Body of pancreas (tissue), 4 donors: ENCODE measurements around the gene AGPAT3. TPM values are rescaled to one million over a fixed set of nuclear protein-coding genes. Genes with fewer than 3 reads are reported as not detected.

Source experiments
- ATAC-seq: fragments of 150-250 bp; one replicate; pipeline ENCODE4 v1.9.1; 2016
- DNase-seq, 4 donors: peaks; one replicate each; pipeline ENCODE4 v3.0.0-alpha.2; 2019
- H3K27ac ChIP-seq, 4 donors: fragments of 200-600 bp; sonication (generic); 1 replicate in 3 of 4; 2 replicates in 1 of 4; pipeline versions ENCODE4 v1.5.1 to v1.6.1; 2016 to 2019; ENCODE audit warnings: mild to moderate bottlenecking in 1 of 4, mixed read lengths in 1 of 4, moderate library complexity in 1 of 4
- H3K27me3 ChIP-seq, 2 donors: fragments of 200-600 bp; sonication (generic); one replicate each; pipeline ENCODE4 v1.6.0; 2016; ENCODE audit warnings: mild to moderate bottlenecking in 1 of 2
- H3K36me3 ChIP-seq, 2 donors: fragments of 200-600 bp; sonication (generic); replicated peaks in 1 of 2; 2 replicates each; pipeline ENCODE4 v1.5.1; 2016; ENCODE audit warnings: low read depth in 2 of 2; ENCODE audit not compliant: insufficient read depth in 1 of 2
- H3K4me1 ChIP-seq: fragments of 200-600 bp; sonication (generic); one replicate; pipeline ENCODE4 v1.6.0; 2016
- H3K4me3 ChIP-seq, 2 donors: fragments of 200-600 bp; sonication (generic); 1 replicate in 1 of 2; 2 replicates in 1 of 2; pipeline ENCODE4 v1.5.1; 2016 to 2019
- H3K9me3 ChIP-seq, 3 donors: fragments of 200-600 bp; sonication (generic); 1 replicate in 2 of 3; 2 replicates in 1 of 3; pipeline ENCODE4 v1.5.1; 2016
- POLR2A ChIP-seq, 3 donors: fragments of 450-650 bp; IDR thresholded peaks; one replicate each; pipeline ENCODE4 v1.6.1; 2016; ENCODE audit warnings: antibody characterized with exemption in 3 of 3, mild to moderate bottlenecking in 2 of 3
- WGBS, 2 donors: methylation state at CpG; one replicate each; pipeline ENCODE4 v1.1.5; 2017; 5-methylcytosine and 5-hydroxymethylcytosine counted together
- intact Hi-C: fragments of 100-400 bp; cut with DNase I; formaldehyde crosslinking; loops from one replicate; pipeline ENCODE4 v1.15.1; 2023
- total RNA-seq, 2 donors: library from RNA; depleted of rRNA; stranded (reverse); fragments of >200 nt; gene quantifications; one replicate each; pipeline ENCODE4 v1.1.0, GENCODE V29; 2016
- TF ChIP-seq, protein P1 (sequence below), 7 experiments: fragments of 450-650 bp in 4 of 7; fragments of 200-600 bp in 3 of 7; sonication (generic) in 3 of 7; IDR thresholded peaks; one replicate each; pipeline ENCODE4 v1.5.1; 2016 to 2019; ENCODE audit warnings: antibody characterized with exemption in 7 of 7

AGPAT3 gene
- total RNA-seq, 2 donors from 2014 or later: 21.8 to 39.2 TPM

DNA sequence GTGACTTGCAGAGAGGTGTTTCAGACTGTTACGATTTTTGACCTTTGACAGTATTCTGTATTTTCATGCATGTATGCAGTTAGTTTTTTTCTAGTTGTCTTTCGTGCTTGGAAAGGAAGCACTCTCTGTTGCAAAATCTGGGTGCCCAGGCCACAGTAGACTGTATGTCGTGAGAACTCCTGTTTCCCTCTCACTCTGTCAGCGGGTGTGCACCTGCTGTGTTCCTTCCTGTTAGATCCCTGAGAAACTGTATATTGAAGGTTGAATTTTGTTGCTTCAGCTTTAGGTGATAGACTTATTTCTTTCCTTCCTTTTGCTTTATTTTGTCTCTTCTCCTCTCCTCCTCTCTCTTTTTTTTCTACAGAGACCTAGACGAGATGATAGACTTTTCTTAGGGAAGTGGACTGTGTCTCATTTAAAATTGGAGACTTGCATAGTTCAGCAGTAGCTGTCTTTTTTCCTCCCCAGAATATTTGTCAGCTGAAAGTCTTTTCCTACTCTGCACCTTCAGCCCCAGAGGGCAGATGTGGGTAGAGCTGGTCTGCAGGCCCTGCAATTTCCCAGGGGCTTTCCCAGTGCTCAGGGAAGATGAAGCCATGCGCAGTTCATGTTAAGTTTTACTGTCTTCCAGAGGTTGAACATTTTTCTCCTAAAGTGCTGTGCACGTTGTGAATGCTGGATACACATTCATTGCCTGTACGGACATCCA is 148.5 kb downstream of the AGPAT3 start:
- DNase-seq (no peak), ATAC-seq (no peak)
- H3K4me3 ChIP-seq: peak overlapping the region; percentile 26 to 69
- H3K27me3 ChIP-seq: no peaks in the 10 kb centered on the region
- H3K9me3 ChIP-seq: no peaks in the 10 kb centered on the region
- 6 to 13% methylated on average over 8 of the region's 8 CpGs for WGBS, 2 donors
- peaks cover 38% of the 10 kb centered on the region for H3K4me1 ChIP-seq
- TF ChIP-seq POLR2A (IDR thresholded peaks at IDR 0.05): no peak
- TF ChIP-seq, protein P1, sequence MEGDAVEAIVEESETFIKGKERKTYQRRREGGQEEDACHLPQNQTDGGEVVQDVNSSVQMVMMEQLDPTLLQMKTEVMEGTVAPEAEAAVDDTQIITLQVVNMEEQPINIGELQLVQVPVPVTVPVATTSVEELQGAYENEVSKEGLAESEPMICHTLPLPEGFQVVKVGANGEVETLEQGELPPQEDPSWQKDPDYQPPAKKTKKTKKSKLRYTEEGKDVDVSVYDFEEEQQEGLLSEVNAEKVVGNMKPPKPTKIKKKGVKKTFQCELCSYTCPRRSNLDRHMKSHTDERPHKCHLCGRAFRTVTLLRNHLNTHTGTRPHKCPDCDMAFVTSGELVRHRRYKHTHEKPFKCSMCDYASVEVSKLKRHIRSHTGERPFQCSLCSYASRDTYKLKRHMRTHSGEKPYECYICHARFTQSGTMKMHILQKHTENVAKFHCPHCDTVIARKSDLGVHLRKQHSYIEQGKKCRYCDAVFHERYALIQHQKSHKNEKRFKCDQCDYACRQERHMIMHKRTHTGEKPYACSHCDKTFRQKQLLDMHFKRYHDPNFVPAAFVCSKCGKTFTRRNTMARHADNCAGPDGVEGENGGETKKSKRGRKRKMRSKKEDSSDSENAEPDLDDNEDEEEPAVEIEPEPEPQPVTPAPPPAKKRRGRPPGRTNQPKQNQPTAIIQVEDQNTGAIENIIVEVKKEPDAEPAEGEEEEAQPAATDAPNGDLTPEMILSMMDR (IDR thresholded peaks at IDR 0.05): no peak
- H3K36me3 ChIP-seq: no peaks in the 10 kb centered on the region
- H3K27ac ChIP-seq: peak overlapping the region in 2 of 4 donors; percentile 95 to 97
- intact Hi-C loops: no loop called here

DNA sequence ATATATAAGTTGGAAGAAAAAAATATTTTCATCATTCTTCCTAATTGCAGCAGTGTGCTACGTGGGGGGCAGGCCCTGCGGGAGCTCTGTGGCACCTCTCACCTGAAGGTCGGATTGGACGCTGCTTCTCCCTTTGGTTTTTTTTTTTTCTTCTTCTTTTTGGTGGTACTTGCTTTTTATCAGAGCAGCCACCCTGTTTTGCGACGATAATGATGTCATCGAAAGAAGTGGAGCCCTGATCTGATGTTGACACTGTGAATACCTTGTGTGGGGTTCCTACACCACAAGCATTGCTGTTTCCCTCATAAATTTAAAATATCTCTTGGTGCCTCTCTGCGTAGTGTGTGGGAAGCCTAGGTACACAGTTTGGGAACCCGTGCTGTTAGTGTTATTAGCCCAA is 152.6 kb downstream of the AGPAT3 start:
- Histone ChIP-seq H3K9me3 (no peaks in the 10 kb centered on the region), H3K27ac (no peak overlapping the region), H3K27me3 (no peaks in the 10 kb centered on the region), H3K4me1 (peaks cover 58% of the 10 kb centered on the region), H3K4me3 (no peak overlapping the region), H3K36me3 (no peaks in the 10 kb centered on the region)
- DNase-seq: no peak
- intact Hi-C loops: no loop called here
- WGBS, 2 donors: 84 to 89% methylated on average over 9 of the region's 9 CpGs
- no peak for TF ChIP-seq POLR2A (IDR thresholded peaks at IDR 0.05)
- no peak for ATAC-seq

DNA sequence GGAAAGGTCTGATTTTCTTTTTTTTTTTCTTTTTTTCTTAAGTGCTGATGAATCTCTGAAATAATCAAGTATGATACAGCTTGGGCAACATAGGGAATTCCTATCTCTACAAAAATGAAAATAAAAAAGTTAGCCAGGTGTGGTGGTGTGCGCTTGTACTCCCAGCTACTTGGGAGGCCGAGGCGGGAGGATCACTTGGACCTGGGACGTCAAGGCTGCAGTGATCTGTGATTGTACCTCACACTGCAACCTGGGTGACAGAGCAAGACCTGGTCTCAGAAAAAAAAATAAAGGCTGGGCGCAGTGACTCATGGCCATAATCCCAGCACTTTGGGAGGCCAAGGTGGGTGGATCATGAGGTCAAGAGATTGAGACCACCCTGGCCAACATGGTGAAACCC is 153.1 kb downstream of the AGPAT3 start:
- Histone ChIP-seq H3K4me3 (no peak overlapping the region), H3K9me3 (no peaks in the 10 kb centered on the region), H3K27ac (no peak overlapping the region), H3K4me1 (peaks cover 56% of the 10 kb centered on the region), H3K36me3 (no peaks in the 10 kb centered on the region), H3K27me3 (no peaks in the 10 kb centered on the region)
- WGBS, 2 donors: 91 to 93% methylated on average over 5 of the region's 5 CpGs
- intact Hi-C loops: no loop called here
- no peak for DNase-seq
- ATAC-seq: no peak
- TF ChIP-seq POLR2A (IDR thresholded peaks at IDR 0.05): no peak
- TF ChIP-seq, protein P1 (IDR thresholded peaks at IDR 0.05): no peak

DNA sequence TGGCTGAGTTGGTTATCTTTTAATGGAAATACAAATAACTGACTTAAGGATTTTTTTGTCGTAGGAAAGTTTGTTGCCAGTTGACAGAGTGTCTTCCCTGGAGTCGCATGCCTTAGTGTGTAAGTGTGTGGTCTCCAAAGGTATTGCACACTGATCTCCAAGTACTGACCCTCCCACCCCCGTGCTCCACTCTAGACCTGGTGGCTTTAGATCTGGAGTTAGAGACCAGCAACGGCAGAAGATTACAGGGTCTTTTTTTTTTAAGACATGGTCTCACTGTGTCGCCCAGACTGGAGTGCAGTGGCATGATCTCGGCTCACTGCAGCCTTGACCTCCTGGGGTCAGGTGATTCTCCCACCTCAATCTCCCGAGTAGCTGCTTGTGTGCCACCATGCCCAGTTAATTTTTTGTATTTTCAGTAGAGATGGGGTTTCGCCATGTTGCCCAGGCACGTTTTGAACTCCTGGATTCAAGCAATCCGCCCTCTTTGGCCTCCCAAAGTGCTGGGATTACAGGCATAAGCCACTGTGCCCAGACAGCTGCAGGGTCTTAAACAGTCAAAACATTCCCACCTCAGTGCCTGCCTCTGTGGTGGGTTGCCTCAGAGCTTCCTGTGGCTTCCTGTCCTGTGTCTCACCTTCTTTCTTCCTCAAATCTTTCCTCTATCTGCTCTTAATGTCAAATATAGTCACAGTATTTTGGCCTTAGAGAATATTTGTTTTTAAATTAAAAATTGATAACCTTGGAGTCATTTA is 154.0 kb downstream of the AGPAT3 start:
- Histone ChIP-seq H3K27ac (no peak overlapping the region), H3K27me3 (no peaks in the 10 kb centered on the region), H3K4me1 (peaks cover 47% of the 10 kb centered on the region), H3K36me3 (no peaks in the 10 kb centered on the region), H3K4me3 (no peak overlapping the region), H3K9me3 (no peaks in the 10 kb centered on the region)
- no peak for DNase-seq
- intact Hi-C loops: no loop called here
- no peak for ATAC-seq
- 48 to 58% methylated on average over 9 to 10 of the region's 10 CpGs for WGBS, 2 donors
- TF ChIP-seq, protein P1 (IDR thresholded peaks at IDR 0.05): no peak
- no peak for TF ChIP-seq POLR2A (IDR thresholded peaks at IDR 0.05)

DNA sequence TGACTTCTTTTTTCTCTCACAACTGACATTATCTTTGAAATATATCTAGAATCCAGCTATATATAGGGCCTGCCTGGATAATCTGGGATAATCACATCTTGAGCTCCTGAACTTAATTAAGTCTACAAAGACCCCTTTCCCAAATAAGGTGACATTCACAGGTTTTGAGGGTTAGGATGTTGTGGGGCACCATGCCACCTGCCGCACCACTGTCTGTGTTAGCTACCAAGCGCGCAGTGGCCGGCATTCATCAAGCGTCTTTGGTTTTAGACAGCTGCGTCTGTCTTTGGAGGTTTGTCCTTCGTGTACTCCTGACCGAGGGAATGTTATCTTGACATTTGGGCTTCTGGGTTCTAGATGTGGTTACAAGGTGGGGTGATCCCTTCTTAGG is 154.5 kb downstream of the AGPAT3 start:
- ATAC-seq (no peak), DNase-seq (no peak)
- Histone ChIP-seq H3K4me1 (peaks cover 42% of the 10 kb centered on the region), H3K9me3 (no peaks in the 10 kb centered on the region), H3K27ac (no peak overlapping the region), H3K36me3 (no peaks in the 10 kb centered on the region), H3K4me3 (no peak overlapping the region), H3K27me3 (no peaks in the 10 kb centered on the region)
- intact Hi-C loops: no loop called here
- TF ChIP-seq POLR2A (IDR thresholded peaks at IDR 0.05): no peak
- TF ChIP-seq, protein P1 (IDR thresholded peaks at IDR 0.05): no peak
- WGBS, 2 donors: 86 to 89% methylated on average over 8 of the region's 8 CpGs
